SHP77 treated with DMSO at 0.1 percent for 48 hours (cell line): ENCODE measurements around the gene FGG.

Source experiments
- DNase-seq: peaks from one replicate; lab custom pipeline; 2025; lab: John Stamatoyannopoulos, UW

Gene FGG

DNA sequence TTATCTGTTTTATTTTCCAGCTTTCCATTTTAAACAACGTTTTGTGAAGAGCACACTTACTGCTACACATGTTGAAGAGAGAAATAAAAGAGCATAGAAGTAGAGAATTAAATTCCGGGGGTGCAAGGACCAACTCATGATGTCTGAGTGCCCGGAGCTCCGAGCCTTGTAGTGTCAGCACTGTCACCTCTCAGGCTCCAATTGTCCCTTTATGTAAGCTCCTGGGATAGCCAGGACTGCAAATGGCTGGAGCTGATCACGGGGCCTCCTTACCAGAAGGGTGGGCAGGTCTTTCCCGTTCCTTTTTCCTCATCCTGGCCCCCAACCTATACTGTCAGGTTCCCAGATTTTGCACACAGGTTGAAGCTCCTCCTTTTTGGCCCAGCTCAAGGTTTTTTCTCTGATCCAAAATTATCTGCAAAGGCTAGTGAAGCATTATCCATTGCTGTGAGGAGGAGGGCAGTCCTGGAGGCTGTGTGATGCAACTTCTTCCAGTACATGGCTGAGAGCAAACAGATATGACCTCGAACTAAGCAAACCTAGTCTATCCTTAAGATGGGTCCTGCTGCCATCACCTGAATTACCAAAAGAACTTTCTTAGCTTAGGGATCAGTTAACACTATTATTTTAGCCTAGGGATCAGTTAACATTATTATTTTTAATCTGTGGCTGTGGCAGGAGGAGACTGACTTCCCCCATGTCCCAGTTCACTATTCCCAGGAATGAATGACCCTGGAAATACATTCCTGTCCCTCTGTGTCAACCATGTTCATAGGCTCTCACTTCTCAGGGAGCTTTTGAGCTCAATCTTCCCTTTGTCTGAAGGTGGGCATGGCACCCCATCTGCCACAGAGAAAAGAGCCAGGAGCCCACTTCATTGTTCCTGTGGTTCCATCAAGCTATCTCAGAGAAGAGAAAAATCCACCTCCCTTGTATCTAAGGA lies at the start of gene FGG:
Gene FGG (minus strand): TSS at position 185 of the 943 bp plus-strand sequence. CDS start 47 bp downstream, at position 138.
- DNase-seq, result no peak

DNA sequence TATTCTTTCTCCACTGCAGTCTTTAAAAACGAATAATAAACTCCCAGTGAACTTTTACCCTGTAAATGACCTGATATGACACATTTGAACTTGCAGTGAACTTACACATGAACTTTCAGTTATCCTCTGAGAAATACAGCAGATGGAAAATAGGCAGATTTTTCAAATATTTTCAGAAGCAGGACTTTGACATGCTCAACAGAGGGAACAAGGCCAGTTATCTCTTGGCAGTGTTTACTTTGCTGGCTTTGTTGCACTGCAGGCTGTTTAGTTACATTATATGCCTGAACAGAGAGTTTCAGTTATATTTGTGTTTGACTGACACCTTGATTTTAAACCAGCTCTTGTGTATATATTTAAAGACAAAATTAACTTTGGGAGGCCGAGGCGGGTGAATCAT lies 47.6 kb upstream of the FGG start:
- DNase-seq, result no peak

DNA sequence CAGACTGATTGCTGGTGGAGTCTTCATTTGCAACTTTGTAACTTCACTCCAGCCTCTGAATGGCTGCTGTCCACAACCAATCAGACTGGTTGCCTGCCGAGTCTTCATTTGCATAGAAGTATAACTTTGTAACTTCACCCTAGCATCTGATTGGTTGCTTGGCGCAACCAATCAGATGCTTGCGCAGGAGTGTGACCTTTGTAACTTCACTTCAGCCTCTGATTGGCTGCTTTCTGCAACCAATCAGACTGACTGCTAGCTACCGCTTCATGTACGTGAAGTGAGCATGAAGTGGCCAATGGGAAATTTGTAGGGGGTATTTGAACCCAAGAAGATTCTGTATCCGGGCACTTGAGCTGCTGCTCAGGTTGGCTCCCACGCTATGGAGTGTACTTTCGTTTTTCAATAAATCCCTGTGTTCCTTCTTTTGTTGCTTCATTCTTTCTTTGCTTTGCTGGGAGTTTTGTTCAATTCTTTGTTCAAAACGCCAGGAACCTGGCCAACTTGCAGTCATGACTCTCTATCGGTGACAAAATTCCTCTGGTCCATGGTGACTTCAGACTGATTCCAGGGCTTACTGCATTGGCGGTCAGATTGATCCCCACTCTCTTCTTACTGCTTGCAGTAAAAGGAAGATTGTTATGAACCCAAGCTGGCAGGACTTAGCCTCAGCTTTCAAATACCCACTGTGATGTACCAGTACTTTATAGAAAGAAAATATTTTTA lies 46.4 kb upstream of the FGG start:
- no peak for DNase-seq

DNA sequence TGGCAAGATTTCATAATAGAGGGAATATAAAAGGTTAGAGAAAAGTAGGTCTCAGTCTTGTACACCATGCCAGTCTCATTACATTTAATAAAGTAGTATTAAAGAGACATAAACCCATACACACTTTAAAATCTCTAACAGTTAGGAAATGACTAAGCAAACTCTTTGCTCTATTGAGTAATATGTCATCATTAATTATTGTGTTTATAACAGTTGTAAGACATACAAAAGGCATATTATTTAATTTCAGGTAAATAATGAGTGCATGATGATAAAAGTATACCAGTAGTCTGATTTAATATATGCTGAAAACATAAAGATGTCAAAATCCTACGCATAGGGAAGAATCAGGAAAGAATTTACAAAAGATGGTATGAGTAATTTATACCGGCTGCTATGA lies 31.0 kb upstream of the FGG start:
- DNase-seq, result no peak

DNA sequence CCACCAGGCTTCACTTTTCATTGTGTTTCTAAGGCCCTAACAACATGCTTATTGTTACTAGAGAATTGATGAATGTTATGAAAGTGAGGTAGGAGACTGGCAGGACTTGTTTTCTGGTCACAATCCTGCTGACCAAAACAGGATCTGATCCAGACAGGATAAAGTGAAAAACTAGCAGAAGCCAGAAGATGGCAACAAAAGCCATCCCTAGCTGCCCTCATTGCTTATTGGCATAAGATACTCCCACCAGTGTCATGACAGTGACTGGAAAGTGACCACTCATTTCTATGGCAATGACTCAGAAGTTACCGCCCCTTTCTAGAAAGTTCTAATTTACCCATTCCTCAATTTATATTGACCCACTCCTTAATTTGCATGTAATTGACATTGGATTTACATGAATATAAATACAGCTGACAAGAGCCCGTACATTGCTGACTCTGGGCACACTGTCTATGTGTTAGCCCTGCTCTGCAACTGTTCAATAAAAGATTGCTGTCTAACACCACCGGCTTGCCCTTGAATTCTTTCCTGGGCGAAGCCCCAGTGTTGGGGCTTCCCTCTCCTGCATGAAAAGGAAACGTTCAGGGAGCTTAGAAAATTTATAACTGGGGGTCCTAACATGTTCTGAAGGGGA lies 30.0 kb upstream of the FGG start:
- DNase-seq, result no peak

DNA sequence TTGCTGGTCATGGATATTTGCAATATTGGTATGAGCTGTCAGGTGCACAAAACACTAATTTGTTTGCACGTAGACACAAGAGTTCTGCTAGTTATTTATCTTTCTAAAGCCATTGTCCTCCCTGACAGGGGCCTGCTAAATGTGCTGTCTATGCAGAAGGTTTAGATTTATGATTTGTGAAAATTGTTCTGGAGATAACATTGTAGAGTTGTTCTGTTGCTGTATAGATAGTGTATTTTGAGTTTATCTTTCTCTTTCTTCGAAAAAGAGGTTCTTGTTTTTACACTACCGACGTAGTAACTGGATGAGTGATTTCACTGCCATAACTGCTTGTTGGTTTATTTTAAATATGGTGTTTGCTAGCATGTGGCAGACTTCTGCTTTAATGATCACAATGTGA lies 28.5 kb upstream of the FGG start:
- no peak for DNase-seq

DNA sequence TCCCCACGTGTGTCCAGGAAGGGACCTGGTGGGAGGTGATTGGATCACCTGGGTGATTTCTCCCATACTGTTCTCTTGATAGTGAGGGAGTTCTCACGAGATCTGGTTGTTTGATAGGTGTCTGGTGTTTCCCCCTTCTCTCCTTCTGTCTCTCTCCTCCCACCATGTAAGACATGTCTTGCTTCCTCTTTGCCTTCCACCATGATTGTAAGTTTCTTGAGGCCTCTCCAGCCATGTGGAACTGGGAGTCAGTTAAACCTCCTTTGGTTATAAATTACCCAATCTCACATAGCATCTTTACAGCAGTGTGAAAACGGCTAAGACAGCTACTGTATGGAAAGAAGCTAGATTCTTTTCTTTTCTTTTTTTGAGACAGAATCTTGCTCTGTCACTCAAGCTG lies 21.6 kb upstream of the FGG start:
- no peak for DNase-seq

DNA sequence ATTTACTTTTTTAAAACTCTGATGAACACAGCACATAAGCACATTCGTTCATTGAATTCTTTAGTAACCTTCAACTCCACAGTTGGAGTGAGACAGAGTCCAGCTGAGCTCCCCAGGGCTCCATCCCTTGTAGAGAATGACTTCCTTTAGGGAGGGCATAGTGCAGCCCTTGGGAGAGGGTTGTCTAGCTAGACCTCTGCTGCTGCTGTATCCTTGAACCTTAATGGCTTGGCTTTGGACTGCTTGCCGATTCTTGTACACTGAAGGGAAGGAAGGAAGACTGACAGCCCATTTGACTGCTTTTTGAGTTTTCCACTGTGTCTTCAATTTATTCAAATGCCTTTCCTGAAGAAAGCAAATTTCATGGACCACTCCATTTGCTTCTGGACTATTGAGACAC lies 19.4 kb upstream of the FGG start:
- DNase-seq, result no peak

DNA sequence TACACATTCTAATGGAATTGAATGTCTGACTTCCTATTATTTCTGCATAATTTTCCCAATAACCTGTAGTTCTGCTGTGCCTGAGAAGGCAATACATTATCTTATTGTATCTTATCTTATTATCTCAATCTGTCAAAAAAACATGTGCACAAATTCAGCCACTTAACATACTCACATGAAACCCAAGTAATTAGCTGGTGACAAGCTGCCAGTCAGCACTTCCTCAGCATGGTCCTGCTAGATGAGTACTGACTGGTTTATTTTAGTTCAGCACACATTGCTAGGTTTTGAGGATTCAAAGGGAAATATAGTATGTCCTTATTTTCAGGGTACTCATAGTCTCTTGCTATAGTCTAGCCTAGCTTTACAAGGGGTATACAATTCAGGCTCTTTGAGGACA lies 17.9 kb upstream of the FGG start:
- no peak for DNase-seq

DNA sequence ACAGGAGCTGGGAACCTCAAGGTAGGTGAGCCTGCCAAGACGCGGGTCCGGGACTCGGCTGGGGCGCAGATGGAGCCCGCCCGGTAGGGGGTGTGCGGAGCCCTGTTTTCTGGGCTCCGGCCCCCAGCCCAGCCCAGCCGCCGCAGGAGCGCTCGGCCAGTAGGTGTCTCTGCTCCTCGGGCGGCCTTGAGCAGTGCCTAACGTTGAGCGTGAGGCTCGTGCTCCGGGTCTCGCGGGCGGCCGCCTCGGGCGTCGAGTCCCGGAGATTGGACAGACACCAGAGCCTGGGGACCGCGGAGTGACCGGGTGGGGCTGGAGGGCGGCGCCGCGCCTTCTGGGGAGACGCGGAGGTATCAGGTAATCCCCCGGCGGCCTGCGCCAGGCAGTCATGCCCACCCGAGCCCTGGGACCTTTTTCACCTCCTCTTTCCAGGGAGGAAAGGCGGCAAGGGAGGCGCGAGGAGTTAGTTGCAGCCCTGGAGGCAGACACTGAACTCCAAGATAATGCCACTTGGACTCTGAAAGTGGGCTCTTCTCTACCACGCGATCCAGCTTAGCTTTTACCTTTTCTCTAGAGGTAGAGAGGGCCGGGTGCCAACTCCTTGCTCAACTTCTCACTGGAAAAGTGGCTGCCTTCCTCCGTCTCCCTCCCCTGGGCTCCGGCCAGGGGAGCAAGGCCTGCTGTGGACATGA lies 14.5 kb upstream of the FGG start:
- DNase-seq, result no peak

DNA sequence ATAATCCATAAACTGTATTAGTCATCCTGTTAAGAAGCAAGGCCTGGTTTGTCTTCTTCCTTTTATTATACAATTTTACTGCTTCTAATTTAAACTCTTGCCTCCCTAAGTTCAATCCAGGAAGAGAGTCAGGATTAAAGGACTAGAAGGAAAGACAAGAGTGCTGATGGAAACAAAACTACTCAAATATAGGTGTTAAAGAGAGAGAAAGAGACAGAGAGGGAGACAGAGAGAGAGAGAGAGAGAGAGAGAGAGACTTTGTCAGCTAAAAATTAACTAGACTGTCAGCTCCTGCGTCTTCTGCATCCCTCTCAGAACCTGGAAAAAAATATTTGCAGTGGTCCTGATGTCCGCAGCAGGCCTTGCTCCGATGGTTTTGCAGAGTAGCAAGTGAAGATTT lies 13.5 kb upstream of the FGG start:
- no peak for DNase-seq

DNA sequence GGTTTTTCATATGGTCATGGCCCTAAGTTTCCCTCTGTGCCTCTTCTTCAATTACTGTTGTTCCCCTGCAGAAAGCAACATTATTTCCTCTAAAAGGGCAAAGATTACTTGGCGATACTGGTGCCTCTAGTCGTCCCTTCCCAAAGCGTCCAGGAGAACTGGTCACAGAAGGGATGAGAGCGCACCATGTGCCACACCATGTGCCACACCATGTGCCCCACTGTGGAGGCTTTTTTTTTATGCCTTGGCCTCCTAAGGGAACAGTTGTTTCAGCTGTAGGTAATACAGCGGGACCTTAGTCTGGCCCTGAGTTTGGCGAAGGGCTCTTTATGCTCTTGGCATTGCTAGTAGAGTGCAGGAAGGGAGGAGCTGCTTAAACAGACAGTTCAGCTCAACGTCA lies 11.5 kb upstream of the FGG start:
- DNase-seq, result no peak

DNA sequence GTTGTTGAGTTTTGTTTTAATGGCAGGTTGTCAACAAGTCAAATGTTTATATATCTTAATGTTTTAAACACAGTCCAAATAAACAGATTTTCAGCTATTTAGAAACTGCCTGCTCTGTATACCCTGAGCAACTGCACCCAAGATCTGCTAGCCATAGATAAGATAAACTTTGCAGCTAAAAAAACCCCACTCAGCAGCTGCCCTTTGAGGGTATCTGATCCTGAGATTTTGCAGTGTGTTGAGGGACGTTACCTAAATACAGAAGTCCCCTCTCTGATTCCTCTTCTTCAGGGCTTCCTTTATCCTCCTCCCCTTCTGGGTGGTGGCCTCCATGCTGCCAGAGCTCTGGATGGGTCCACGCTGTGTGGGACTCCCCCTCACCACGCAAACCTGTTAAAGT lies 11.0 kb upstream of the FGG start:
- DNase-seq, result no peak

DNA sequence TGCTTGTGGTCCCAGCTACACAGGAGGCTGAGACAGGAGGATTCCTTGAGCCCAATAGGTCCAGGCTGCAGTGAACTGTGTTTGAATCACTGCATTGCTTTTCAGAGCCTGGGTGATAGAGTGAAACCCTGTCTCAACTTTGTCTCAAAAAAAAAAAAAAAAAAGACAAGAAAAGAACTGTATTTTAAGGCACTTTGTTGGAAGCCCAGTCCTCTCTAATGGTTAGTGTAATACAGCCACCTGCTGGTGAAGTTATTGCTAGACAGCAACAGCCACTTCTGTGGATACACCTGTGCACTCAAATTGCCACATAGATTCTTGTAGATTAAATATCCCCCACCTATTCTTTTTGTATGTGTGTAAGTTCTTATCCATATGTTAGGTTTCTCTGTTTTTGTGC lies 10.1 kb upstream of the FGG start:
- DNase-seq, result no peak

DNA sequence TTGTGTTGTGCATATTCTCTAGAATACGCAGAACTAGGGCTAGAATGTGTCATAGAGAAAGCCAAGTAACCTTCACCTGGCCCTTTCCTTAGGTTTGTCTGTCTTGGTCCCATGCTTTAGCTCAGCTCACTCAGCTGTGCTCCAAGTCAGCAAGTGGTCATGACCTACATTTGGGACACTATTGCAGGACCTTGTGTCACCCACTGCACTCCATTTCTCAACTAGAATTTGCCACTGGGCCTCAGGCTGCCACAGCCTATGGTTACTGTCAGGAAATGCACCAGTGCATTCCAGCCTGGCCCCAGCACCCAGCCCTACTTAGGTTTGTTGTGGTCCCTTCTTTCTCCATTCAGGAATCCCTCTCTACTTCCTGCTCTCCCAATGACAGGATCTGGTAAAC lies 7.7 kb upstream of the FGG start:
- no peak for DNase-seq

DNA sequence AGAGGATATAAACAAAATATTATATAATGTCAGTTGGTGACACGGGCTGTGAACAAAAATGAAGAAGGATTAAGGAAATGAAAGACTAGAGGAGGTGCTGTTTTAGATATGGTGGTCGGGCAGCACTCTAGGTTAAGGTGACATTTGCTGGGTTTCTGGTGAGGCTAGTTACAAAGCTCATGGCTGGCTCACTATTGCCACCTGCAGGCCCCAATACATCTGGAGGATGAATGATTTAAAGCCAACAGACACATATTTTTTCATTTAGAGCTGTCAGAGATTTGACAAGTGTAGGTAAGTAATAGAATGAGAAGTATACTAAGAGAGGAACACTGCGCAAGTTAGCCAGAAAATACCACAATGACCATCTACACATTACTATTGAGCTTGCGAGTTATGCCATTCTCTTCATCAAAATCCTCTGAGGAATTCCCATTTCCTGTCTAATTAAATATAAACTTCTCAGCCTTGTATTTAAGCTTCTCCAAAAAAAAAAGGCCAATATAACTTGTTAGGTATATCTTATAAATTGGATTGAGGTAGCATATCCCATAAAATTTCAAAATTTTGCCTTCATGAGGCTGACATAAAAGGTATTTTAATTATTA lies 6.4 kb upstream of the FGG start:
- no peak for DNase-seq

DNA sequence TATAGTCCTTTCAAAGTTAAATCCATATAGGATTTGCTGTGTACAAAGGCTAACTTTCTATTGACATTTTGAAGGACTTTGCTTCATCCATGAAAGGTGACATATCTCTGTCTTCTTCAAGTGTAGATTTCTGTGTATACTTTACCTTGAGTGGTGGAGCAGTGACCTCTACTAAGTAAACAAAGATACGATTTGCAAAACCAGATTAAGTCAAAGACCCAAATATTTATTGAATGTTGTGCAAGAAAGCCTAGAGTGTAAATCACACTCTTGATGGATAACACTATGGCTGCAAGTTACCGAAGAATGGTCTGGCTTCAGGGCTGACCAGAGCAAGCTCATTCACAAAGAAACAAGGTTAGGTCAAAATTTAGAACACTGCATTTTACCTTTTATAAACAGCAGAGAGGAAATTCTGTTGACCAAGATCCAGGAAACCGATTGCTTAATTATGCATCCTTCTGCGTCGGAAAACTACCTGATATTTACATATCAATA lies 5.4 kb upstream of the FGG start:
- no peak for DNase-seq

DNA sequence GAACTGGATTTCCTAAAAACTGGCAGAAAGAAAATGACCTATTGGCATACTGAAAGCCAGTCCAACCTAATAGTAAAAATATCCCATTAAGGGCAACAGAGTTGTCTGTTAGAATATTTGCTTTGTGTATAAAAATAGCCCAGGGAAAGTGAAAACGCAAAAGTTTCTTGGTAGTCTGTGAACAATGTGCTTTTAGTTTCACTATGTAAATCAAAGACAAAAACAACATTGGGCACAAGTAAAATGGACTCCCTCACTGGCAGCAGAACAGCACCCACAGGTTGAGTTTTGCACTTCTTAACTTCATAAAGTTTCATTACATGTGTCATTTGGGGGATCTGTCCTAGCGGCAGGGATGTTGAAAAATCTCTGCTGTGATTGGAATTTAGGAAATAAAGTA lies 4.3 kb upstream of the FGG start:
- no peak for DNase-seq

DNA sequence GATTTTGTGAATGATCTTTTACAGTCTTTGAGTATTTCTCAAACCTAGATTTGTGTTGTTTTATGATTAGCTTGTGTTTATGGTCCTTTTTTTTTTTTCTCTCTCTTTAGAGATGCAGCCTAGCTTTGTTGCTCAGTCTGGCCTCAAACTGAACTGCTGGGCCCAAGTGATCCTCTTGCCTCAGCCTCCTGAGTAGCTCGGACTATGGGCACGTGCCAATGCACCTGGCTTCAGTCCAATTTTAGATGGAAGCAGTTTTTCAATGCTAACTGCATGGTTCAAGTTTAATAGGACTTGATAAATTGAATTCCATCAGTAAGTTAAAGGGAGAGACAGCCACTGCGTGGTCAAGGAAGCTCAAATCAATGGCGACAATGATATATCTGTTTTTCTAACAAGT lies 3.8 kb upstream of the FGG start:
- DNase-seq, result no peak

DNA sequence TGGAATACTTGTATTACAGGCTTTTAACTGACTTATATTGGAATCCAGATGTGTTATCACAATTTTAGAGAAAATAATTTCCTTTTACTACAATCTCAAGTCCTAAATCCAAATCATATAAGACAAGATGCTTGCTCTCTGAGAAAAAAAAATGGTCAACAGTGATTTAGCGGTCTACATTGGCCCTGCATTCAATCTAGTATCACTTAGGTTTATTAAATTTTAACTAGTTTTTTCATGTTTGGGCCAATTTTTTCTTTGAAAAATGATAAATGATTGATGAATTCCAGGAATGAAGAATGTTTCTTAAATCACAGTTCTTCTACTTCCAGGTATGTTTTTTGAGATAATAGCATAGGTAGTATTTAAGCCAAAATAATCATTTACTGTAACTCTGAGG lies 2.8 kb upstream of the FGG start:
- no peak for DNase-seq

DNA sequence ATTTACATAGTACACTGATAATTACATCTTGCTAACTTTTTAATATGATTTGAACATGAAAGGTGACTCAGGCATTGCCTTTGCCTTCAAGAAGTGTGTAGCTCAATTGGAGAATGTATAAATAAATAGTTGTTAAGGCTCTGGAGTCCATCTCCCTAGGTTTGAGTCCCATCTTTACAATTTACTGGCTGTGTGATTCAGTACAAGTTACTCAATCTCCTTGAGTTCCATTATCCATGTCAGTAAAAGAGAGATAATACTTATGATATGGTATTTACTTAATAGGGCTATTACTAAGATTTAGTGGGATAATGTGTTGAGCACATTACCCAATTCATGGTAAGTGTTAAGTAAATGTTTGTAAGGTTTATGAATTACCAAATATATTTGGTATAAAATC lies 1.9 kb upstream of the FGG start:
- no peak for DNase-seq

DNA sequence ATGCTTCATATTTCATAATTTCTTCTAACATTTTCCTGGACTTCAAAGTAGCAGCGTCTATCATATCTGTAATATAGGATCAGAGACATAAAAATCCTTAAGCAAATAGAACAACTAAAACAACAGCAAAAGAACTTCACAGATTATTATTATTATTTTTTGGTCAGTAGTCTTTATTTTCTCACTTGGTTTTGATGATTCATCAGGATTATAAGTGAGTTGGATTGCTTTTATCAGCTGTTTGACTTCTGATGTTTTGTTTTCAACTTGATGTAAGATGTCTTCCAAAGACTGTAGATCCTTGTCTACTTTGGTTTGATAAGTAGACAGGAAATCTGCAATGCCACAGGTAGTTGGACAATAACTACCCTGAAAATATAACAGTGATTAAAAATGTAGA lies 623 bp downstream of the FGG start:
- DNase-seq, result no peak
